ENCODE results near the gene RAF1. TPM values are rescaled to one million over a fixed set of nuclear protein-coding genes. Genes with fewer than 3 reads are reported as not detected.

Gene RAF1
- total RNA-seq, 3 donors from 2014 or later (not counting 1 experiment from before 2014, with no cell fraction given): 142 to 168 (median 156) TPM

DNA sequence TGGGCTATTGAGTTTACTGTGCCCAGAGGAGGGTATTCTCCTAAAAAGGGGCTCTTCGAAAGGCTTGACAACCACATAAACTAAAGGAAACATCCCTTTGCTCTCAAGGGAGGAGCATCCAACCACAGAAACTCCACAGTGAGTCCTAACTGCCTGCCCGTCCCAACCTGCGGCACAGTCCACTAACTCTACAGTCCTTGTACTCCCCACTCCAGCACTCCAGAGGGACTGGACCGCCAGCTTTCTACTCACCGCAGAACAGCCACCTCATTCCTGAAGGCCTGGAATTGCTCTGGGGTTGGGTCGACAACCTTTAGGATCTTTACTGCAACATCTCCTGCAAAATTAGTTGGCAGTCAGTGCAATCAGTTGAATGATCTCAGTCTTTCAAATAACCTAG is 72.5 kb downstream of the RAF1 start:
- Mint-ChIP-seq H3K4me1 (peaks cover 0 to 5% of the 10 kb centered on the region in 2 donors), H3K36me3 (peaks cover 6% of the 10 kb centered on the region), H3K4me3 (no peak overlapping the region), H3K27me3 (ENCODE audit: low read depth in 2 of 2) (no peaks in the 10 kb centered on the region), H3K9me3 (no peaks in the 10 kb centered on the region), H3K27ac (peak overlapping the region; percentile 18 to 48)
- no peak for ATAC-seq
- TF ChIP-seq, protein P1, sequence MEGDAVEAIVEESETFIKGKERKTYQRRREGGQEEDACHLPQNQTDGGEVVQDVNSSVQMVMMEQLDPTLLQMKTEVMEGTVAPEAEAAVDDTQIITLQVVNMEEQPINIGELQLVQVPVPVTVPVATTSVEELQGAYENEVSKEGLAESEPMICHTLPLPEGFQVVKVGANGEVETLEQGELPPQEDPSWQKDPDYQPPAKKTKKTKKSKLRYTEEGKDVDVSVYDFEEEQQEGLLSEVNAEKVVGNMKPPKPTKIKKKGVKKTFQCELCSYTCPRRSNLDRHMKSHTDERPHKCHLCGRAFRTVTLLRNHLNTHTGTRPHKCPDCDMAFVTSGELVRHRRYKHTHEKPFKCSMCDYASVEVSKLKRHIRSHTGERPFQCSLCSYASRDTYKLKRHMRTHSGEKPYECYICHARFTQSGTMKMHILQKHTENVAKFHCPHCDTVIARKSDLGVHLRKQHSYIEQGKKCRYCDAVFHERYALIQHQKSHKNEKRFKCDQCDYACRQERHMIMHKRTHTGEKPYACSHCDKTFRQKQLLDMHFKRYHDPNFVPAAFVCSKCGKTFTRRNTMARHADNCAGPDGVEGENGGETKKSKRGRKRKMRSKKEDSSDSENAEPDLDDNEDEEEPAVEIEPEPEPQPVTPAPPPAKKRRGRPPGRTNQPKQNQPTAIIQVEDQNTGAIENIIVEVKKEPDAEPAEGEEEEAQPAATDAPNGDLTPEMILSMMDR (IDR thresholded peaks at IDR 0.05): no peak
- Histone ChIP-seq H3K4me1 (ENCODE audit: control insufficient read depth, insufficient read depth, low read length) (no peaks in the 10 kb centered on the region), H3K27ac (ENCODE audit: low read length) (no peak overlapping the region), H3K9me3 (ENCODE audit: control insufficient read depth, insufficient read depth, low read length) (no peaks in the 10 kb centered on the region), H3K36me3 (ENCODE audit: control insufficient read depth, insufficient read depth, low read length) (peaks cover 64% of the 10 kb centered on the region), H3K4me3 (ENCODE audit: low read length) (no peak overlapping the region), H3K27me3 (ENCODE audit: control insufficient read depth, insufficient read depth, low read length) (no peaks in the 10 kb centered on the region)
- intact Hi-C loops (cut with micrococcal nuclease): no loop called here
- WGBS (ENCODE audit: insufficient coverage): 83% methylated on average over 6 of the region's 6 CpGs
- DNase-seq: no peak

DNA sequence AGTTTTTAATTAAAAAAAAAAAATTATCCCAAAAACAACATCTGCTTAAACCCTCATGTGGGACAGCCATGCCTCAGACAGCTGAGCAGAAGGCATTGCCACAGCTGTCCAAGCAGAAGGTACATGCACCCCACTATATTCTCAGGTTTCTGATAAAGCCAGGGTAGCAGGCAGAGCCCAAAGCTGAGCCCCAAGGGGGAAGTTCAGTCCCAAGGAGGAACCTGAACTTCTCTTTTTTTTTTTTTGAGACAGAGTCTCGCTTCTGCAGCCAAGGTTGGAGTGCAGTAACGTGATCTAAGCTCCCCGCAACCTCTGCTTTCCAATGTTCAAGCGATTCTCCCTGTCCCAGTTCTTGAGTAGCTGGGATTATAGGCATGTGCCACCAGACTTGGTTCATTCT is 73.8 kb downstream of the RAF1 start:
- H3K9me3 Mint-ChIP-seq: no peaks in the 10 kb centered on the region
- H3K4me3 Mint-ChIP-seq: no peak overlapping the region
- Histone ChIP-seq H3K4me3 (ENCODE audit: low read length) (no peak overlapping the region), H3K4me1 (ENCODE audit: control insufficient read depth, insufficient read depth, low read length) (no peaks in the 10 kb centered on the region), H3K9me3 (ENCODE audit: control insufficient read depth, insufficient read depth, low read length) (no peaks in the 10 kb centered on the region), H3K36me3 (ENCODE audit: control insufficient read depth, insufficient read depth, low read length) (peaks cover 71% of the 10 kb centered on the region), H3K27ac (ENCODE audit: low read length) (no peak overlapping the region), H3K27me3 (ENCODE audit: control insufficient read depth, insufficient read depth, low read length) (no peaks in the 10 kb centered on the region)
- DNase-seq: no peak
- peak in 1 of 3 donors; percentile 60 for ATAC-seq
- H3K36me3 Mint-ChIP-seq: no peaks in the 10 kb centered on the region
- TF ChIP-seq, protein P1 (IDR thresholded peaks at IDR 0.05): no peak
- intact Hi-C loops (cut with micrococcal nuclease): no loop called here
- no peak overlapping the region for H3K27ac Mint-ChIP-seq
- 92% methylated on average over 4 of the region's 4 CpGs for WGBS (ENCODE audit: insufficient coverage)
- H3K4me1 Mint-ChIP-seq: peaks cover 0 to 5% of the 10 kb centered on the region in 2 donors
- no peaks in the 10 kb centered on the region for H3K27me3 Mint-ChIP-seq (ENCODE audit: low read depth in 2 of 2)

DNA sequence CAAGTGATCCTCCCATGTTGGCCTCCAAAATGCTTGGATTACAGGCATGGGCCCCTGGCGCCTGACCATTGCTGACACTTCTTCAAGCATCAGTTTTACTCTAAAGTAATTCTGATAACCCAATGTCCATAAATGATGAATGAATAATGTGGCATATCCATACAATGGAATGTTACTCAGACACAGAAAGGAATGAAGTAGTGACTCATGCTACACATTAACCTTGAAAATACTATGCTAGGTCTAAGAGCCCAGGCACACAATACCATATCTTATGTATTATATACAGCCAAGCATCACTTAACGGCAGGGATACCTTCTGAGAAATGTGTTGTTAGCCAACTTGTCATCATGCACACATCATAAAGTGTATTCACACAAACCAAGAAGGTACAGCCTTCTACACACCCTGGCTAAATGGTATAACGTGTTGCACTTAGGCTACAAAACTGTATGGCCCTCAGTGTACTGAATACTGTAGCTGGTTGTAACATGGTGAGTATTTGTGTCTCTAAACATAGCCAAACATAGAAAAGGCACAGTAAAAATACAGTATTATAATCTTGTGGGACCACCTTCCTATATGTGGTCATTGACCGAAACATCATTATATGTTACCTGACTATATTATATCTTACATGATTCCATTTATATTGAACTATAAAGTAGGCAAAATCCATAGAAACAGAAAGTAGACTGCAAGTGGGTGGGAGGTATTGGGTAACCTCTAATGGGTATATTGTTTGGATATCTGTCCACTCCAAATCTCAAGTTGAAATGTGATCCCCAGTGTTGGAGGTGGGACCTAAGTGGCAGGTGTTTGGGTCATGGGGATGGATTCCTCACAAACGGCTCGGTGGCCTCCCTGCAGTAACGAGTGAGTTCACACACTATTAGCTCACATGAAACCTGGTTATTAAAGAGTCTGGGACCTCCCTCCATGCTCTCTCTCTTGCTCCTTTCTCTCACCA is 75.6 kb downstream of the RAF1 start:
- peaks cover 72% of the 10 kb centered on the region for H3K36me3 ChIP-seq (ENCODE audit: control insufficient read depth, insufficient read depth, low read length)
- Mint-ChIP-seq H3K4me1 (no peaks in the 10 kb centered on the region), H3K27ac (peak overlapping the region; percentile 65 to 71), H3K9me3 (no peaks in the 10 kb centered on the region), H3K27me3 (ENCODE audit: low read depth in 2 of 2) (no peaks in the 10 kb centered on the region), H3K36me3 (no peaks in the 10 kb centered on the region), H3K4me3 (no peak overlapping the region)
- WGBS (ENCODE audit: insufficient coverage): 94% methylated on average over 5 of the region's 7 CpGs
- no peaks in the 10 kb centered on the region for H3K27me3 ChIP-seq (ENCODE audit: control insufficient read depth, insufficient read depth, low read length)
- no peak overlapping the region for H3K27ac ChIP-seq (ENCODE audit: low read length)
- DNase-seq (no peak), ATAC-seq (no peak)
- no peaks in the 10 kb centered on the region for H3K9me3 ChIP-seq (ENCODE audit: control insufficient read depth, insufficient read depth, low read length)
- H3K4me3 ChIP-seq (ENCODE audit: low read length): no peak overlapping the region
- TF ChIP-seq, protein P1 (IDR thresholded peaks at IDR 0.05): no peak
- intact Hi-C loops (cut with micrococcal nuclease): no loop called here
- no peaks in the 10 kb centered on the region for H3K4me1 ChIP-seq (ENCODE audit: control insufficient read depth, insufficient read depth, low read length)

Measured in natural killer cell (primary cell).